Stimulated activated CD8-positive, alpha-beta memory T cell treated with anti-CD3 and anti-CD28 coated beads, Interleukin-4, amount 100 ng/mL, for 1 hour (primary cell): Measurements from ENCODE around the gene MIDN.

ENCODE experiments used
- DNase-seq, 2 donors: peaks; one replicate each; pipeline ENCODE4 v3.0.0-alpha.2; 2020; ENCODE audit warnings: low read depth in 2 of 2, low spot score in 1 of 2

MIDN gene

GRCh38 chr19:1220976-1221903 lies 27.1 kb upstream of the MIDN start:
- DNase-seq: no peak

DNA sequence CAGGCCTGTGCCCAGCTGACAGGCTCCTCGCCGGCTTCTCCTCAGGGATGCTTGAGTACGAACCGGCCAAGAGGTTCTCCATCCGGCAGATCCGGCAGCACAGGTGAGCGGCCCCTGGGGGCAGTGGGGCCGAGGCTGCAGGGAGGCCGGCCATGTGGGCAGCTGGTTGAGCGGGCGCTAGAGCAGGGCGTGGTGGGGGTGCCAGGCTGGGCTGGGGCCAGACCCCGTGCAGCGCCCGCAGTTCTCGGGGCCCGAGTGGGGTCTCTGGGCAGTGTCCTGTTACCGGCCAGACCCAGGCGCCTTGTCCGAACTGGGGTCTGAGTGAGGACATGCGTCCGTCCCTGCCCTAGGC lies 26.5 kb upstream of the MIDN start:
- no peak for DNase-seq

DNA sequence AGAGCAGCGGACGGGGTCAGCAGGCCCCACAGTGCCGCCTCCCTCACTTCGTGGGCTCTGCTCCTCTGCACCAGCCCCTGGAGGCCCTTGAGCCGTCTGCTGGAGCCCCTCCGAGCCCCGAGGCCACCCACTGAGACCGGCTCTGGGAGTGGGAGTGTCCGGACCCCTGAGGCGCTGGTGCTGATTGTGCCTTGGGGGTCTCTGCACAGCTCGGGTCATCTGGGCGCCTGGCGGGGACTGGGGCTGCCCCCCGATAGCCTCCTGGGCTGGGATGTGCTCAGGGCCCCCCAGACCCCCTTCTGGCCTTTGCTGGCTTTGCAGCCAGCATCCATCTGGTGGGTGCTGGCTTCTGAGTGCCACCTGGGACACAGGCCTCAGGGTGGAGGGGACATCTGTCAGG lies 26.0 kb upstream of the MIDN start:
- DNase-seq: no peak

DNA sequence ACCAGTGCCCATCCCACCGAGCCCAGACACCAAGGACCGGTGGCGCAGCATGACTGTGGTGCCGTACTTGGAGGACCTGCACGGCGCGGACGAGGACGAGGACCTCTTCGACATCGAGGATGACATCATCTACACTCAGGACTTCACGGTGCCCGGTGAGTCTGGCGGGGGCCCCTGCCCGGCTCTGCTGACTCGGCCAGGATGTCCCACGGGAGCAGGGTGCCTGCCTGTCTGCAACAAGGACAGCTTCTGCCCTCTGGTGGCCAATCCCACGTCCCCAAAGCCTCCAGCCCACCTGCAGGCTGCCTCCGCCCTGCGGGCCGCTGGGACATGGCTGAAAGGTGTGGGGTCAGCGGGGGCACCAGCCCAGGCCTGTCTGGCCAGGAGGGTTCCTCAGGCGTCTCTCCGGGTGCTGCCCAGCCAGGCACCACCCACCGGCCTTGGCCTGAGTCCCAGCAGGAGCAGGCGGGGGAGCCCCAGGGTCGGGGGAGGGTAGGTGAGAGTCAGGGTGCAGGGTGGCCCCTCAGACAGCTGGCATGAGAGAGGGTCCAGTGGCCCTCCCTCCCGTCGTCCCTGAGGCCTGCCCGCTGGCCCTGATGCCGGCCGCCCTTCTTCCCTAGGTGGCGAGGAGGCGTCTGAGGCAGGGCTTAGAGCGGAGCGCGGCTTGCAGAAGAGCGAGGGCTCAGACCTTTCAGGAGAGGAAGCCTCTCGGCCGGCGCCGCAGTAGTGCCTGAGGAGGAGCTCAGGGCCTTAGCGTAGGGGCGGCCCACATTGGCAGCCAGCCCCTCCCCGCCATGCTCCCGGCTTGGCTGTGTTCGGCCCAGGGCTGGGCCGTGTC lies 25.1 kb upstream of the MIDN start:
- no peak for DNase-seq

GRCh38 chr19:1224047-1224825 lies 24.1 kb upstream of the MIDN start:
- no peak for DNase-seq

- DNase-seq: no peak
These were observed 23.5 kb upstream of the MIDN start for GRCh38 chr19:1224847-1225246.

GRCh38 chr19:1225440-1226226 lies 22.8 kb upstream of the MIDN start:
- DNase-seq: no peak

DNA sequence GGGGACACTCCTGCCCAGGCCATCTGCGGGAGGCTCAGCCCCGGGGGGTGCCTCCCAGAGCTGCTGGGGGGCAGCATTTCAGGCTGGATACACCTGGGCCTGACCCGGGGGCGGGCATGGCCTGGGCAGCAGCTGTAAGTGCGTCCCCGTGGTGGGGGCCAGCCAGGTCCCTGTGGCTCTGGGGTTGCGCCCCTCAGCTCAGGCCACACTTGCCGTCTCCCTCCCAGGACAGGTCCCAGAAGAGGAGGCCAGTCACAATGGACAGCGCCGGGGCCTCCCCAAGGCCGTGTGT lies 22.2 kb upstream of the MIDN start:
- no peak for DNase-seq

- no peak for DNase-seq
These were observed 21.7 kb upstream of the MIDN start for GRCh38 chr19:1226522-1227303.

GRCh38 chr19:1227304-1228054 lies 20.9 kb upstream of the MIDN start:
- no peak for DNase-seq

- no peak for DNase-seq
These were observed 20.0 kb upstream of the MIDN start for GRCh38 chr19:1228161-1228957.

GRCh38 chr19:1229056-1229923 lies 19.1 kb upstream of the MIDN start:
- DNase-seq: no peak

GRCh38 chr19:1229924-1230782 lies 18.2 kb upstream of the MIDN start:
- DNase-seq: no peak

GRCh38 chr19:1230783-1231489 lies 17.4 kb upstream of the MIDN start:
- DNase-seq: no peak

GRCh38 chr19:1231729-1232637 lies 16.4 kb upstream of the MIDN start:
- DNase-seq: no peak
